HEK293 (cell line): ENCODE measurements around the gene BCL11B.

Experiments used
- CTCF ChIP-seq: fragments of 450-650 bp; formaldehyde crosslinking; IDR thresholded peaks from 2 replicates; pipeline ENCODE4 v1.5.1; 2016; ENCODE audit warnings: missing biosample characterization, missing genetic modification characterization
- MZF1 ChIP-seq: fragments of 450-650 bp; formaldehyde crosslinking; IDR thresholded peaks from 2 replicates; pipeline ENCODE4 v1.5.1; 2017; ENCODE audit warnings: missing biosample characterization, missing genetic modification characterization, borderline replicate concordance
- ZBTB1 ChIP-seq: fragments of 450-650 bp; formaldehyde crosslinking; IDR thresholded peaks from 2 replicates; pipeline ENCODE4 v1.5.1; 2016; ENCODE audit warnings: missing biosample characterization, missing genetic modification characterization
- ZFP41 ChIP-seq: fragments of 450-650 bp; formaldehyde crosslinking; IDR thresholded peaks from 2 replicates; pipeline ENCODE4 v1.5.1; 2016; ENCODE audit warnings: missing biosample characterization, missing genetic modification characterization, borderline replicate concordance
- ZNF24 ChIP-seq: fragments of 450-650 bp; formaldehyde crosslinking; IDR thresholded peaks from 2 replicates; pipeline ENCODE4 v1.5.1; 2016; ENCODE audit warnings: missing biosample characterization, missing genetic modification characterization
- ZNF274 ChIP-seq, 2 experiments: fragments of 200-500 bp in 1 of 2; fragments of 450-650 bp in 1 of 2; sonication (Bioruptor generic) in 1 of 2; formaldehyde crosslinking in 1 of 2; IDR thresholded peaks; 2 replicates each; pipeline versions ENCODE4 v1.5.1 to v1.6.1; 2014 to 2016; ENCODE audit warnings: borderline replicate concordance in 1 of 2, inconsistent platforms in 1 of 2, low read length in 1 of 2, missing biosample characterization in 1 of 2, missing genetic modification characterization in 1 of 2
- ZNF341 ChIP-seq: fragments of 450-650 bp; formaldehyde crosslinking; IDR thresholded peaks from 2 replicates; pipeline ENCODE4; 2016; ENCODE audit warnings: low read depth, missing biosample characterization, missing genetic modification characterization
- ZSCAN30 ChIP-seq: fragments of 450-650 bp; IDR thresholded peaks from 2 replicates; pipeline ENCODE4 v1.5.1; 2018; ENCODE audit warnings: missing biosample characterization, mild to moderate bottlenecking, missing genetic modification characterization, moderate library complexity
- TF ChIP-seq, protein P1 (sequence below): fragments of 450-650 bp; formaldehyde crosslinking; IDR thresholded peaks from 2 replicates; pipeline ENCODE4 v1.5.1; 2016; ENCODE audit warnings: missing biosample characterization, missing genetic modification characterization, low read depth
- TF ChIP-seq, protein P2 (sequence below): fragments of 450-650 bp; formaldehyde crosslinking; IDR thresholded peaks from 2 replicates; pipeline ENCODE4 v1.5.1; 2016; ENCODE audit warnings: missing biosample characterization, missing genetic modification characterization
- TF ChIP-seq, protein P3 (sequence below): fragments of 450-650 bp; formaldehyde crosslinking; IDR thresholded peaks from 2 replicates; pipeline ENCODE4 v1.5.1; 2016; ENCODE audit warnings: missing biosample characterization, missing genetic modification characterization

DNA sequence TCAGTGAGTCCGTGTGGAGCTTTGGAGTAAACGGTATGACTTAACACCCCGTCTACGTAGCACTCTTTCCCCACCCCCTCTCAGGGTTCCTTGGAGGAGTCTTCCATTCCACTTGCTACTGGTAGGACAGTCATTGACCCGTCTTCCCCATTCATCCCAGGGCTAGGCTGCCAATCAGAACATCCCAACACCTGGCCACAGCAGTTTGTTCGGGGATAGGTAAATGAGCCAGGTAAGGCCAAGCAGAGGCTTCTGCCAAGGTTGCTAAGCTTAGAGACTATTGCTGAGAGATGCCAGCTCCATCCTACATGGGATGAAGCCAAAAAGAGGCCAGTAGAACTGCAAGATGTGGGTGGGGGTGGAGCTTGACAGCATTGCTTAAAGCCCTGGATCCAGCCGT, 130.8 kb downstream of the BCL11B start:
- TF ChIP-seq CTCF = no peak
- TF ChIP-seq ZNF274 (IDR thresholded peaks at IDR 0.05; ENCODE audit: low read length) = no peak
- TF ChIP-seq ZNF274 (tag by site-specific recombination; IDR thresholded peaks at IDR 0.05; ENCODE audit: borderline replicate concordance) = no peak
- TF ChIP-seq, protein P1, sequence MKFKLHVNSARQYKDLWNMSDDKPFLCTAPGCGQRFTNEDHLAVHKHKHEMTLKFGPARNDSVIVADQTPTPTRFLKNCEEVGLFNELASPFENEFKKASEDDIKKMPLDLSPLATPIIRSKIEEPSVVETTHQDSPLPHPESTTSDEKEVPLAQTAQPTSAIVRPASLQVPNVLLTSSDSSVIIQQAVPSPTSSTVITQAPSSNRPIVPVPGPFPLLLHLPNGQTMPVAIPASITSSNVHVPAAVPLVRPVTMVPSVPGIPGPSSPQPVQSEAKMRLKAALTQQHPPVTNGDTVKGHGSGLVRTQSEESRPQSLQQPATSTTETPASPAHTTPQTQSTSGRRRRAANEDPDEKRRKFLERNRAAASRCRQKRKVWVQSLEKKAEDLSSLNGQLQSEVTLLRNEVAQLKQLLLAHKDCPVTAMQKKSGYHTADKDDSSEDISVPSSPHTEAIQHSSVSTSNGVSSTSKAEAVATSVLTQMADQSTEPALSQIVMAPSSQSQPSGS (tag by site-specific recombination) = no peak
- TF ChIP-seq, protein P2, sequence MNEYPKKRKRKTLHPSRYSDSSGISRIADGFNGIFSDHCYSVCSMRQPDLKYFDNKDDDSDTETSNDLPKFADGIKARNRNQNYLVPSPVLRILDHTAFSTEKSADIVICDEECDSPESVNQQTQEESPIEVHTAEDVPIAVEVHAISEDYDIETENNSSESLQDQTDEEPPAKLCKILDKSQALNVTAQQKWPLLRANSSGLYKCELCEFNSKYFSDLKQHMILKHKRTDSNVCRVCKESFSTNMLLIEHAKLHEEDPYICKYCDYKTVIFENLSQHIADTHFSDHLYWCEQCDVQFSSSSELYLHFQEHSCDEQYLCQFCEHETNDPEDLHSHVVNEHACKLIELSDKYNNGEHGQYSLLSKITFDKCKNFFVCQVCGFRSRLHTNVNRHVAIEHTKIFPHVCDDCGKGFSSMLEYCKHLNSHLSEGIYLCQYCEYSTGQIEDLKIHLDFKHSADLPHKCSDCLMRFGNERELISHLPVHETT = no peak
- no peak for TF ChIP-seq ZNF341 (tag by site-specific recombination)
- TF ChIP-seq ZFP41 (tag by site-specific recombination) = no peak
- TF ChIP-seq MZF1 (tag by site-specific recombination) = no peak
- TF ChIP-seq ZBTB1 (tag by site-specific recombination) = no peak
- TF ChIP-seq ZSCAN30 (tag by site-specific recombination) = no peak
- TF ChIP-seq ZNF24 (tag by site-specific recombination) = no peak
- TF ChIP-seq, protein P3, sequence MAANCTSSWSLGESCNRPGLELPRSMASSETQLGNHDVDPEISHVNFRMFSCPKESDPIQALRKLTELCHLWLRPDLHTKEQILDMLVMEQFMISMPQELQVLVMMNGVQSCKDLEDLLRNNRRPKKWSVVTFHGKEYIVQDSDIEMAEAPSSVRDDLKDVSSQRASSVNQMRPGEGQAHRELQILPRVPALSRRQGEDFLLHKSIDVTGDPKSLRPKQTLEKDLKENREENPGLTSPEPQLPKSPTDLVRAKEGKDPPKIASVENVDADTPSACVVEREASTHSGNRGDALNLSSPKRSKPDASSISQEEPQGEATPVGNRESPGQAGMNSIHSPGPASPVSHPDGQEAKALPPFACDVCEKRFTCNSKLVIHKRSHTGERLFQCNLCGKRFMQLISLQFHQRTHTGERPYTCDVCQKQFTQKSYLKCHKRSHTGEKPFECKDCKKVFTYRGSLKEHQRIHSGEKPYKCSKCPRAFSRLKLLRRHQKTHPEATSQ = no peak
